ENCODE results near the gene RHOG.

RHOG gene

GRCh38 chr11:3840870-3841425, at the start of gene RHOG:
Gene RHOG, minus strand, starts transcription at chr11:3840959. Its CDS starts 12,821 bp downstream, at chr11:3828138.
- no peak for FAIRE-seq
- peak; percentile 94 for DNase-seq (ENCODE audit: insufficient read length, low spot score)

GRCh38 chr11:3890014-3890413, 49.3 kb upstream of the RHOG start:
- TF ChIP-seq POLR2A (IDR thresholded peaks at IDR 0.05; ENCODE audit: low read depth, low read length), result no peak
- FAIRE-seq (no peak), DNase-seq (ENCODE audit: insufficient read length, low spot score) (no peak)

More at GRCh38 chr11:3840870-3841425, at the start of gene RHOG:
- no peak for TF ChIP-seq POLR2A (IDR thresholded peaks at IDR 0.05; ENCODE audit: low read depth, low read length)

GRCh38 chr11:3888876-3889275, 48.1 kb upstream of the RHOG start:
- FAIRE-seq (no peak), DNase-seq (ENCODE audit: insufficient read length, low spot score) (no peak)
- TF ChIP-seq POLR2A (IDR thresholded peaks at IDR 0.05; ENCODE audit: low read depth, low read length), result no peak

GRCh38 chr11:3886985-3887384, 46.2 kb upstream of the RHOG start:
- TF ChIP-seq POLR2A (IDR thresholded peaks at IDR 0.05; ENCODE audit: low read depth, low read length), result no peak
- FAIRE-seq, result no peak
- DNase-seq (ENCODE audit: insufficient read length, low spot score), result no peak

- DNase-seq (ENCODE audit: insufficient read length, low spot score) (no peak), FAIRE-seq (peak; percentile 53)
- no peak for TF ChIP-seq POLR2A (IDR thresholded peaks at IDR 0.05; ENCODE audit: low read depth, low read length)
Measured at GRCh38 chr11:3885855-3886254, 45.1 kb upstream of the RHOG start.

GRCh38 chr11:3882655-3883054, 41.9 kb upstream of the RHOG start:
- FAIRE-seq (no peak), DNase-seq (ENCODE audit: insufficient read length, low spot score) (no peak)
- TF ChIP-seq POLR2A (IDR thresholded peaks at IDR 0.05; ENCODE audit: low read depth, low read length), result no peak

- peak; percentile 97 for FAIRE-seq
- DNase-seq (ENCODE audit: insufficient read length, low spot score), result peak; percentile 61
- no peak for TF ChIP-seq POLR2A (IDR thresholded peaks at IDR 0.05; ENCODE audit: low read depth, low read length)
Measured at GRCh38 chr11:3880724-3881123, 40.0 kb upstream of the RHOG start.

- no peak for FAIRE-seq
- no peak for DNase-seq (ENCODE audit: insufficient read length, low spot score)
- TF ChIP-seq POLR2A (IDR thresholded peaks at IDR 0.05; ENCODE audit: low read depth, low read length), result no peak
Measured at GRCh38 chr11:3879967-3880542, 39.3 kb upstream of the RHOG start.

GRCh38 chr11:3879216-3879966, 38.6 kb upstream of the RHOG start:
- no peak for TF ChIP-seq POLR2A (IDR thresholded peaks at IDR 0.05; ENCODE audit: low read depth, low read length)
- FAIRE-seq, result no peak
- DNase-seq (ENCODE audit: insufficient read length, low spot score), result no peak

- no peak for TF ChIP-seq POLR2A (IDR thresholded peaks at IDR 0.05; ENCODE audit: low read depth, low read length)
- FAIRE-seq, result no peak
- no peak for DNase-seq (ENCODE audit: insufficient read length, low spot score)
Measured at GRCh38 chr11:3878258-3878584, 37.5 kb upstream of the RHOG start.

GRCh38 chr11:3877364-3878257, 36.9 kb upstream of the RHOG start:
- no peak for FAIRE-seq
- no peak for TF ChIP-seq POLR2A (IDR thresholded peaks at IDR 0.05; ENCODE audit: low read depth, low read length)
- DNase-seq (ENCODE audit: insufficient read length, low spot score), result no peak

- DNase-seq (ENCODE audit: insufficient read length, low spot score), result no peak
- no peak for FAIRE-seq
- TF ChIP-seq POLR2A (IDR thresholded peaks at IDR 0.05; ENCODE audit: low read depth, low read length), result no peak
Measured at GRCh38 chr11:3876613-3877012, 35.9 kb upstream of the RHOG start.

- no peak for DNase-seq (ENCODE audit: insufficient read length, low spot score)
- no peak for TF ChIP-seq POLR2A (IDR thresholded peaks at IDR 0.05; ENCODE audit: low read depth, low read length)
- FAIRE-seq, result no peak
Measured at GRCh38 chr11:3873712-3874349, 33.1 kb upstream of the RHOG start.
